Activated T-cell treated with anti-CD3 and anti-CD28 coated beads, Interleukin-2, amount 50 U/mL, for 72 hours (primary cell): ENCODE measurements around the gene LOXL1. TPM values are rescaled to one million over a fixed set of nuclear protein-coding genes. Genes with fewer than 3 reads are reported as not detected.
"Not testable (repeated sequence)": the region's sequence is repeated elsewhere in the genome, so short reads cannot be mapped to it uniquely, and the experiment has no call there.

Experiments used
- ATAC-seq, 2 donors: fragments of 150-1000 bp; cut with Tn5 transposase; replicated peaks in 1 of 2; 2 replicates each; pipeline ENCODE4 v1.10.0; 2021; ENCODE audit warnings: moderate library complexity in 2 of 2, mild to moderate bottlenecking in 1 of 2
- DNase-seq, 2 donors: peaks; one replicate each; pipeline ENCODE4 v3.0.0; 2021 to 2022; ENCODE audit warnings: mixed read lengths in 1 of 2
- H3K27ac Mint-ChIP-seq: one replicate; pipeline ENCODE4 v1.8.0; 2022; ENCODE audit warnings: mild to moderate bottlenecking, moderate library complexity, mixed read lengths
- H3K27me3 Mint-ChIP-seq: one replicate; pipeline ENCODE4 v1.8.0; 2022; ENCODE audit warnings: low read depth, mixed read lengths
- H3K36me3 Mint-ChIP-seq, 2 donors: one replicate each; pipeline ENCODE4 v1.8.0; 2022; ENCODE audit warnings: mixed read lengths in 2 of 2, mild to moderate bottlenecking in 1 of 2; ENCODE audit not compliant: insufficient read depth in 2 of 2
- H3K4me1 Mint-ChIP-seq: one replicate; pipeline ENCODE4 v1.8.0; 2022; ENCODE audit warnings: low read depth, mixed read lengths
- H3K4me3 Mint-ChIP-seq, 2 donors: one replicate each; pipeline ENCODE4 v1.8.0; 2022; ENCODE audit warnings: mild to moderate bottlenecking in 2 of 2, mixed read lengths in 2 of 2, moderate library complexity in 2 of 2
- H3K9me3 Mint-ChIP-seq, 2 donors: one replicate each; pipeline ENCODE4 v1.8.0; 2022; ENCODE audit warnings: mixed read lengths in 2 of 2
- total RNA-seq, 2 donors: library from RNA; stranded (reverse); gene quantifications; one replicate each; pipeline ENCODE4 v1.2.3, GENCODE V29; 2022

The LOXL1 gene
- total RNA-seq, 2 donors from 2014 or later, result 1.9 to 2.5 TPM

DNA sequence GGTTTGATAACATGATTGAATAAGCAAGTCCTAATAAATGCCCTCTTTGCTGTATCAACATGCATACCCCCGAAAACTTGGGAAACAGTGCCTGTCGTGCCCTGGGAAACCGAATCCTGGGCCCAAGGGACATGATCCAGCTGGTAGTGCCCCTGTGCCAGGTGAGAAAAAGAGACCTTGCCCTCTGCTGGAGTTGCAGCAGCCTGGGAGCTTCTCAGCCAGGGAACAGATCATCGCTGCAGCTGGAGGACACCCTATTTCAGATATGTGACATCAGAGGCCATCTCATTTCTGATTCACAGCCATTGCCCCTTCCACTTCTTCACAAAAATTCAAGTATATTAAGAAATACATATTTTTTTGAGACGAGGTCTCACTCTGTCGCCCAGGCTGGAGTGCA lies 33.5 kb downstream of the LOXL1 start:
- ATAC-seq (no peak), DNase-seq (no peak)
- Mint-ChIP-seq H3K9me3 (no peaks in the 10 kb centered on the region), H3K4me1 (peaks cover 27% of the 10 kb centered on the region), H3K36me3 (no peaks in the 10 kb centered on the region), H3K27me3 (no peaks in the 10 kb centered on the region), H3K27ac (no peak overlapping the region), H3K4me3 (peak overlapping the region; percentile 33 to 67)

DNA sequence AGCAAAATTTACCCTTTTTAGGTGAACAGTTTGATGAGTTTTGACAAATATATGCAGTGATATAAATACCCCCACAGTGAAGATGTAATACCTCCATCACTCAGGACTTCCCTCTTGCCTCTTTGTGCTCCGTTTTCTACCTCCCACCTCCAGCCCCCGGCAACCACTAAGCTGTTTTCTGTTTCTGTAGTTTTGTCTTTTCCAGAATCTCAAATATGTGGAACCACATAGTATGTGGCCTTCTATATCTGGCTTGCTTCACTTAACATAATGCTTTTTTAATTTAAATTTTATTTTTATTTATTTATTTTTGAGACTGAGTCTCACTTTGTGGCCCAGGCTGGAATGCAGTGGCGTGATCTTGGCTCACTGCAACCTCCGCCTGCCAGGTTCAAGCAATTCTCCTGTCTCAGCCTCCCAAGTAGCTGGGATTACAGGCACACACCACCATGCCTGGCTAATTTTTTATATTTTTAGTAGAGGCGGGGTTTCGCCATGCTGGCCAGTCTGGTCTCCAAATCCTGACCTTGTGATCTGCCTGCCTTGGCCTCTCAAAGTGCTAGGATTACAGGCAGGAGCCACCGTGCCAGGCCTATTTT lies 34.3 kb downstream of the LOXL1 start:
- H3K4me1 Mint-ChIP-seq, result peaks cover 35% of the 10 kb centered on the region
- H3K27me3 Mint-ChIP-seq, H3K4me3 Mint-ChIP-seq, DNase-seq, H3K9me3 Mint-ChIP-seq, H3K36me3 Mint-ChIP-seq, H3K27ac Mint-ChIP-seq, ATAC-seq: not testable (repeated sequence)

- Mint-ChIP-seq H3K4me3 (no peak overlapping the region), H3K4me1 (peaks cover 44% of the 10 kb centered on the region), H3K9me3 (no peaks in the 10 kb centered on the region), H3K27ac (peak overlapping the region; percentile 19), H3K36me3 (no peaks in the 10 kb centered on the region), H3K27me3 (no peaks in the 10 kb centered on the region)
- ATAC-seq, result no peak
- no peak for DNase-seq
Observed at GRCh38 chr15:73962433-73962832, 36.2 kb downstream of the LOXL1 start.

DNA sequence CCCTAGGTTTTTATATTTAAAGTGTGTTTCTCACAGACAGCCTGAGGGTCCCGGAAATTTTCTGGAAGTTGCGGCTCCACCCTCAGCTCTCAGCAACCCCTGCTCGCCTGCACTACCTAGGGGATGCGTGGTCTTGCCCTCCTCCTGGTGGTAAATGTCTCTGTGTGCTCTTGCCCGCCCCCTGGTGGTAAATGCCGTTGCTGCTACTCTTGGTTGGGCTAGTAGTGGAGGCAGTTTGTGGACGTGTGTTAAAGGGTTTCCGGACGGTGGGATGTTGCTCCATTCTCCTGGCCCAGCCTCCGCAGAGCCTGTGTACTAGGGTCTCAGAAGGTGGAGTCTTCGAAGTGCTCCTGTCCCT lies 38.5 kb downstream of the LOXL1 start:
- H3K4me1 Mint-ChIP-seq, result peaks cover 32% of the 10 kb centered on the region

GRCh38 chr15:73965094-73965757 lies 39.0 kb downstream of the LOXL1 start:
- Mint-ChIP-seq H3K4me1 (peaks cover 27% of the 10 kb centered on the region), H3K36me3 (no peaks in the 10 kb centered on the region), H3K27ac (peak overlapping the region; percentile 36), H3K27me3 (no peaks in the 10 kb centered on the region), H3K4me3 (peak overlapping the region; percentile 84 to 86), H3K9me3 (no peaks in the 10 kb centered on the region)
- DNase-seq (peak; percentile 58 to 77), ATAC-seq (peak; percentile 74 to 75)

More for the DNA sequence above, 38.5 kb downstream of the LOXL1 start:
- DNase-seq (peak; percentile 86 to 92), ATAC-seq (peak; percentile 77 to 83)
- H3K27ac Mint-ChIP-seq, result peak overlapping the region; percentile 3
- H3K27me3 Mint-ChIP-seq, result no peaks in the 10 kb centered on the region
- H3K36me3 Mint-ChIP-seq, result no peaks in the 10 kb centered on the region
- H3K9me3 Mint-ChIP-seq, result no peaks in the 10 kb centered on the region
- peak overlapping the region; percentile 84 to 86 for H3K4me3 Mint-ChIP-seq

DNA sequence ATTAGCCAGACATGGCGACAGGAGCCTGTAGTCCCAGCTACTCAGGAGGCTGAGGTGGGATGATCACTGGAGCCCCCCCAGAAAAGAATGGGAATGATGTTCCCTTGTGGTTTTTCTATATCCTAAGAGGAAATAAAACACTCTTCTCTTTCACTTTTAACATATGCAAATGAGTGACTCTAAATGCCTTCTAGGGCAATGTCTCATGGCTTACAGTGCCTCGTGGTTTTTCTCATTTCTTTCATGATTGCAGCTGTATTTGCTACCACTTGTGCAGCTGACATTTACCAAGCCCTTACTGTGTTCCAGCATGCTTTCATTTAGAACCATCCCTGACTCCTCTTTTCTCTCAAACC lies 39.5 kb downstream of the LOXL1 start:
- peak in 1 of 2 donors; percentile 26 for DNase-seq
- no peaks in the 10 kb centered on the region for H3K27me3 Mint-ChIP-seq
- H3K9me3 Mint-ChIP-seq, result no peaks in the 10 kb centered on the region
- peaks cover 26% of the 10 kb centered on the region for H3K4me1 Mint-ChIP-seq
- ATAC-seq, result peak; percentile 78 to 80
- peak overlapping the region; percentile 84 to 86 for H3K4me3 Mint-ChIP-seq
- no peaks in the 10 kb centered on the region for H3K36me3 Mint-ChIP-seq
- H3K27ac Mint-ChIP-seq, result peak overlapping the region; percentile 21

DNA sequence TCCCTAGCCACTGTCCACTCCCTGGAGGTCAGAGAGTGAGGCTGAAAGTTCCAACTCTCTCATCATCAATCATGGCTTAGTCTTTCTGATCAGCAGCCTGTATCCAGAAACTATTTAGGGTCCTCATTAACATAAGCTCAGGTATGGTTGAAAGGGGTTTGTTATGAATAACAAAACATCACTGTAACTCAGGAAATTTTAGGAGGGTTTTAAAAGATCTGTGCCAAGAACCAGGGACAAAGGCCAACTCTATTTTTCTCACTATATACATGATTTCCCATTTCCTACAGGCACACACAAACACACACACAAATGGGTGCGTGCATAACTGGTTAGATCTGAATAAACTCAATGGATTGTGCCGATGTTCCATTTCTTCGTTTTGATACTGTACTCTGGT lies 42.2 kb downstream of the LOXL1 start:
- Mint-ChIP-seq H3K27ac (no peak overlapping the region), H3K9me3 (no peaks in the 10 kb centered on the region), H3K4me3 (no peak overlapping the region), H3K36me3 (no peaks in the 10 kb centered on the region), H3K27me3 (no peaks in the 10 kb centered on the region), H3K4me1 (peaks cover 36% of the 10 kb centered on the region)
- ATAC-seq (no peak), DNase-seq (no peak)

GRCh38 chr15:73969151-73969759 lies 43.0 kb downstream of the LOXL1 start:
- no peak overlapping the region for H3K4me3 Mint-ChIP-seq

GRCh38 chr15:73972984-73973682 lies 46.9 kb downstream of the LOXL1 start:
- peaks cover 38% of the 10 kb centered on the region for H3K4me1 Mint-ChIP-seq
- peaks cover 20% of the 10 kb centered on the region for H3K27me3 Mint-ChIP-seq
- peak; percentile 83 to 84 for DNase-seq
- H3K27ac Mint-ChIP-seq, result no peak overlapping the region
- peak overlapping the region; percentile 58 to 62 for H3K4me3 Mint-ChIP-seq
- H3K36me3 Mint-ChIP-seq, result peaks cover 4 to 5% of the 10 kb centered on the region in 2 donors
- H3K9me3 Mint-ChIP-seq, result peaks cover 0 to 2% of the 10 kb centered on the region in 2 donors
- ATAC-seq, result peak; percentile 82 to 83

More at GRCh38 chr15:73969151-73969759, 43.0 kb downstream of the LOXL1 start:
- ATAC-seq, result no peak
- Mint-ChIP-seq H3K27me3 (no peaks in the 10 kb centered on the region), H3K27ac (no peak overlapping the region), H3K9me3 (no peaks in the 10 kb centered on the region), H3K36me3 (peaks cover 0 to under 1% of the 10 kb centered on the region in 2 donors), H3K4me1 (peaks cover 39% of the 10 kb centered on the region)
- no peak for DNase-seq

GRCh38 chr15:73973683-73974200 lies 47.5 kb downstream of the LOXL1 start:
- not testable (repeated sequence) for H3K36me3 Mint-ChIP-seq, H3K9me3 Mint-ChIP-seq, DNase-seq, ATAC-seq, H3K27ac Mint-ChIP-seq
- peak overlapping the region; percentile 58 to 62 for H3K4me3 Mint-ChIP-seq
- peaks cover 42% of the 10 kb centered on the region for H3K4me1 Mint-ChIP-seq
- H3K27me3 Mint-ChIP-seq, result peaks cover 20% of the 10 kb centered on the region

DNA sequence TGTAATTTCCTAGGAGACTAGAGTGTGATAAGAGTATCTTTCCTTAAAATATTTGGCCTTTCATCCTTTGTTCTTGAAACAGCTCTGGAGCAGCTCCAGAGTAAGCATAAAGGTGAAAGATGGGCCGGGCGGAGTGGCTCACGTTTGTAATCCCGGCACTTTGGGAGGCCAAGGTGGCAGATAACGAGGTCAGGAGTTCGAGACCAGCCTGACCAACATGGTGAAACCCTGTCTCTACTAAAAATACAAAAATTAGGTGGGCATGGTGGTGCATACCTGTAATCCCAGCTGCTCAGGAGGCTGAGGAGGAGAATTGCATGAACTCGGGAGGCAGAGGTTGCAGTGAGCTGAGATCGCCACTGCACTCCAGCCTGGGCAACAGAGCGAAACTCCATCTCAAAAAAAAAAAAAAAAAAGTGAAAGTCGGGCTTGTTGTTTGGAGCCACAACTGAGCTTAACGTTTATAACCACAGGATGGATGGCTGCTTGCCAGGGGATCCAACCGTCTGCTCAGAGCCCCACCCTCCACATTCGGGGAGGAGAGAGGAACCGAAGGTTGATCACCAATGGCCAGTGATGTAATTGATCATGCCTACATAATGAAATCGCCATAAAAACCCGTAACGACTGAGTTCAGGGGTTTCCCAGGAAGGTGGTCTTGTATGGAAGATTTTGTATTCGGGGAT lies 49.3 kb downstream of the LOXL1 start:
- DNase-seq (peak in 1 of 2 donors; percentile 39), ATAC-seq (peak in 1 of 2 donors; percentile 30)
- Mint-ChIP-seq H3K4me3 (peak overlapping the region; percentile 61 to 74), H3K4me1 (peaks cover 48% of the 10 kb centered on the region), H3K27me3 (peaks cover 20% of the 10 kb centered on the region), H3K27ac (peak overlapping the region; percentile 75)
- not testable (repeated sequence) for H3K9me3 Mint-ChIP-seq, H3K36me3 Mint-ChIP-seq

- H3K27me3 Mint-ChIP-seq, result peaks cover 20% of the 10 kb centered on the region
- no peak for ATAC-seq
- peaks cover 70% of the 10 kb centered on the region for H3K4me1 Mint-ChIP-seq
- H3K9me3 Mint-ChIP-seq, result peaks cover 0 to 2% of the 10 kb centered on the region in 2 donors
- peaks cover 4 to 5% of the 10 kb centered on the region in 2 donors for H3K36me3 Mint-ChIP-seq
- no peak for DNase-seq
- H3K4me3 Mint-ChIP-seq, result no peak overlapping the region
- H3K27ac Mint-ChIP-seq, result no peak overlapping the region
Observed at GRCh38 chr15:73978896-73979295, 52.6 kb downstream of the LOXL1 start.
